ENCODE measurements around the gene ACTRT3. TPM values are rescaled to one million over a fixed set of nuclear protein-coding genes. Genes with fewer than 3 reads are reported as not detected.
A peak's percentile ranks its signal among the peaks of the same experiment; 100 is the strongest.

ACTRT3 gene
- total and polyA plus RNA-seq, 2 of the 13 experiments (the other 11 are each of a cell fraction or from before 2014, with no cell fraction given), result 0.42 to 0.97 TPM

- TF ChIP-seq FOXP4 (CRISPR knock-in tag; IDR thresholded peaks at IDR 0.05), result no peak
- no peak for TF ChIP-seq ZNF3 (CRISPR knock-in tag; IDR thresholded peaks at IDR 0.05)
- TF ChIP-seq ZFY (CRISPR knock-in tag; IDR thresholded peaks at IDR 0.05), result peak; percentile 44; the same call in 1 of the 2 replicates
- no peak for TF ChIP-seq ZNF501 (CRISPR knock-in tag; IDR thresholded peaks at IDR 0.05)
- no peak for TF ChIP-seq ZNF33A (CRISPR knock-in tag; IDR thresholded peaks at IDR 0.05; ENCODE audit: borderline replicate concordance)
- TF ChIP-seq KLF6 (CRISPR knock-in tag; IDR thresholded peaks at IDR 0.05), result no peak
- TF ChIP-seq ZNF362 (CRISPR knock-in tag; IDR thresholded peaks at IDR 0.05; ENCODE audit: borderline replicate concordance), result no peak
- TF ChIP-seq ZNF430 (CRISPR knock-in tag; IDR thresholded peaks at IDR 0.05), result no peak
- TF ChIP-seq UBTF (CRISPR knock-in tag; IDR thresholded peaks at IDR 0.05), result peak; percentile 26; the same call in 1 of the 2 replicates
- no peak for TF ChIP-seq FOXK1 (CRISPR knock-in tag; IDR thresholded peaks at IDR 0.05; ENCODE audit: borderline replicate concordance, low read depth)
- no peak for TF ChIP-seq ONECUT2 (CRISPR knock-in tag; IDR thresholded peaks at IDR 0.05)
- TF ChIP-seq FOXJ3 (CRISPR knock-in tag; IDR thresholded peaks at IDR 0.05; ENCODE audit: borderline replicate concordance), result no peak
- no peak for TF ChIP-seq ADNP (CRISPR knock-in tag; IDR thresholded peaks at IDR 0.05)
- TF ChIP-seq RFX1 (IDR thresholded peaks at IDR 0.05), result peak; percentile 61; the same call in 1 of the 2 replicates
- no peak for TF ChIP-seq ZBTB34 (CRISPR knock-in tag; IDR thresholded peaks at IDR 0.05)
- TF ChIP-seq NFE2 (CRISPR knock-in tag; IDR thresholded peaks at IDR 0.05), result no peak
- TF ChIP-seq CENPT (CRISPR knock-in tag; IDR thresholded peaks at IDR 0.05; ENCODE audit: low read depth), result no peak
- no peak for TF ChIP-seq TP53 (CRISPR knock-in tag; conservative IDR thresholded peaks at IDR 0.05)
- TF ChIP-seq ZNF800 (CRISPR knock-in tag; IDR thresholded peaks at IDR 0.05), result 0 out of 2 replicates have a peak, but pooled peaks have one; percentile 20
- TF ChIP-seq ZNF816 (CRISPR knock-in tag; IDR thresholded peaks at IDR 0.05; ENCODE audit: borderline replicate concordance), result no peak
- TF ChIP-seq ZSCAN20 (CRISPR knock-in tag; IDR thresholded peaks at IDR 0.05; ENCODE audit: borderline replicate concordance), result no peak
These were observed 43.2 kb upstream of the ACTRT3 start, which contains the start of the genes LRRC34 and LRRIQ4 (continued) for GRCh38 chr3:169812332-169813235.
